Neuronal stem cell (in vitro differentiated cells): ENCODE measurements around the gene MED13L.

Source experiments
- DNase-seq: peaks from one replicate; pipeline ENCODE4 v3.0.0-alpha.2; 2013; ENCODE audit warnings: low spot score
- H2AFZ ChIP-seq: one replicate; pipeline ENCODE4 v1.6.1; 2013; ENCODE audit warnings: mild to moderate bottlenecking, low read length, inconsistent platforms
- H2AK5ac ChIP-seq: 2 replicates; pipeline ENCODE4 v1.6.1; 2013; ENCODE audit warnings: low read depth, mild to moderate bottlenecking, inconsistent platforms, low read length, moderate library complexity, mixed read lengths
- H2BK120ac ChIP-seq: 2 replicates; pipeline ENCODE4 v1.6.1; 2013; ENCODE audit warnings: low read depth, mild to moderate bottlenecking, inconsistent platforms, low read length, moderate library complexity, mixed read lengths
- H2BK12ac ChIP-seq: one replicate; pipeline ENCODE4 v1.6.1; 2013; ENCODE audit warnings: low read length, inconsistent platforms
- H2BK15ac ChIP-seq: 2 replicates; pipeline ENCODE4 v1.6.1; 2013; ENCODE audit warnings: mild to moderate bottlenecking, low read length, inconsistent platforms, mixed read lengths
- H2BK5ac ChIP-seq: one replicate; pipeline ENCODE4 v1.6.1; 2013; ENCODE audit warnings: inconsistent platforms, mild to moderate bottlenecking, low read length, moderate library complexity
- H3K14ac ChIP-seq: one replicate; pipeline ENCODE4 v1.6.1; 2013; ENCODE audit warnings: low read length, inconsistent platforms
- H3K18ac ChIP-seq: 2 replicates; pipeline ENCODE4 v1.6.1; 2013; ENCODE audit warnings: low read length, inconsistent platforms
- H3K23ac ChIP-seq: 2 replicates; pipeline ENCODE4 v1.6.1; 2013; ENCODE audit warnings: low read depth, mild to moderate bottlenecking, mixed read lengths, low read length, inconsistent platforms; ENCODE audit not compliant: poor library complexity
- H3K27ac ChIP-seq: replicated peaks from 3 replicates; pipeline ENCODE4 v1.5.1; 2013; ENCODE audit warnings: low read length, inconsistent platforms
- H3K27me3 ChIP-seq, 3 experiments: 2 replicates each; pipeline ENCODE4 v1.6.1; 2013; ENCODE audit warnings: low read length in 3 of 3, mild to moderate bottlenecking in 2 of 3, inconsistent platforms in 1 of 3, low read depth in 1 of 3, mixed read lengths in 1 of 3, moderate library complexity in 1 of 3; ENCODE audit not compliant: control insufficient read depth in 3 of 3, insufficient read depth in 3 of 3
- H3K36me3 ChIP-seq, 2 donors: replicated peaks in 1 of 2; 2 replicates each; pipeline ENCODE4 v1.6.1; 2013; ENCODE audit warnings: low read length in 2 of 2; ENCODE audit not compliant: control insufficient read depth in 2 of 2, insufficient read depth in 2 of 2
- H3K4ac ChIP-seq: 2 replicates; pipeline ENCODE4 v1.6.1; 2013; ENCODE audit warnings: inconsistent platforms, mild to moderate bottlenecking, low read length, moderate library complexity
- H3K4me1 ChIP-seq, 2 donors: 1 replicate in 1 of 2; 2 replicates in 1 of 2; pipeline ENCODE4 v1.6.1; 2013; ENCODE audit warnings: low read length in 2 of 2, low read depth in 1 of 2; ENCODE audit not compliant: control insufficient read depth in 2 of 2, insufficient read depth in 1 of 2
- H3K4me2 ChIP-seq: one replicate; pipeline ENCODE4 v1.6.1; 2013; ENCODE audit warnings: mild to moderate bottlenecking, low read length, inconsistent platforms; ENCODE audit not compliant: insufficient read depth, poor library complexity, severe bottlenecking
- H3K4me3 ChIP-seq, 2 donors: 2 replicates each; pipeline ENCODE4 v1.5.1; 2013; ENCODE audit warnings: low read length in 2 of 2, mild to moderate bottlenecking in 2 of 2, inconsistent platforms in 1 of 2, moderate library complexity in 1 of 2
- H3K79me1 ChIP-seq: one replicate; pipeline ENCODE4 v1.6.1; 2013; ENCODE audit warnings: low read depth, mild to moderate bottlenecking, inconsistent platforms, low read length, moderate library complexity
- H3K9ac ChIP-seq: one replicate; pipeline ENCODE4 v1.6.1; 2013; ENCODE audit warnings: mild to moderate bottlenecking, low read depth, low read length, inconsistent platforms; ENCODE audit not compliant: poor library complexity
- H3K9me3 ChIP-seq, 2 donors: replicated peaks in 1 of 2; 2 replicates each; pipeline versions ENCODE3 to v1.6.1; 2013; ENCODE audit warnings: low read length in 2 of 2, mild to moderate bottlenecking in 2 of 2, inconsistent platforms in 1 of 2, low read depth in 1 of 2, mixed read lengths in 1 of 2, moderate library complexity in 1 of 2; ENCODE audit not compliant: control insufficient read depth in 2 of 2, insufficient read depth in 1 of 2
- H4K8ac ChIP-seq: one replicate; pipeline ENCODE4 v1.6.1; 2013; ENCODE audit warnings: low read depth, mild to moderate bottlenecking, inconsistent platforms, low read length, moderate library complexity
- H4K91ac ChIP-seq: one replicate; pipeline ENCODE4 v1.6.1; 2013; ENCODE audit warnings: low read length, low read depth, mild to moderate bottlenecking, inconsistent platforms; ENCODE audit not compliant: poor library complexity
- WGBS, 2 donors: extraction: QIAGEN DNeasy Blood & Tissue Kit; methylation state at CpG; one replicate each; pipeline ENCODE4 v1.1.7; 2013; ENCODE audit warnings: missing lambda C conversion rate in 2 of 2, mixed read lengths in 1 of 2; ENCODE audit not compliant: insufficient read length in 2 of 2, insufficient replicate concordance in 1 of 2; ENCODE audit errors: extremely low coverage in 2 of 2; 5-methylcytosine and 5-hydroxymethylcytosine counted together

MED13L gene

GRCh38 chr12:116265351-116266147, 11.9 kb downstream of the MED13L start:
- WGBS, 2 donors: no CpG with 5 or more reads among the region's 7 CpGs
- no peak overlapping the region for H2BK5ac ChIP-seq
- no peak overlapping the region for H3K14ac ChIP-seq
- H3K4me2 ChIP-seq: no peak overlapping the region
- H2BK15ac ChIP-seq: no peak overlapping the region
- H3K9me3 ChIP-seq: no peaks in the 10 kb centered on the region
- no peaks in the 10 kb centered on the region for H3K36me3 ChIP-seq
- H2AFZ ChIP-seq: no peak overlapping the region
- no peak for DNase-seq
- H3K27me3 ChIP-seq: no peaks in the 10 kb centered on the region
- H3K18ac ChIP-seq: no peak overlapping the region
- no peak overlapping the region for H4K91ac ChIP-seq
- H4K8ac ChIP-seq: no peak overlapping the region
- H3K9ac ChIP-seq: no peak overlapping the region
- H3K4me3 ChIP-seq: no peak overlapping the region
- no peak overlapping the region for H3K27ac ChIP-seq
- H3K79me1 ChIP-seq: peaks cover 4% of the 10 kb centered on the region
- no peak overlapping the region for H3K23ac ChIP-seq
- H3K4me1 ChIP-seq: peaks cover 3 to 18% of the 10 kb centered on the region in 2 donors
- H2BK12ac ChIP-seq: no peak overlapping the region
- no peak overlapping the region for H3K4ac ChIP-seq
- H2AK5ac ChIP-seq: no peak overlapping the region
- no peak overlapping the region for H2BK120ac ChIP-seq

- Histone ChIP-seq H2AFZ (no peak overlapping the region), H3K4ac (no peak overlapping the region), H4K8ac (no peak overlapping the region), H2BK120ac (no peak overlapping the region), H2BK5ac (no peak overlapping the region), H4K91ac (no peak overlapping the region), H3K79me1 (peaks cover 4% of the 10 kb centered on the region), H3K4me2 (no peak overlapping the region), H2AK5ac (no peak overlapping the region), H3K9ac (no peak overlapping the region), H3K27ac (no peak overlapping the region), H3K4me3 (no peak overlapping the region), H2BK12ac (no peak overlapping the region), H3K9me3 (no peaks in the 10 kb centered on the region), H2BK15ac (no peak overlapping the region), H3K4me1 (peaks cover 3 to 21% of the 10 kb centered on the region in 2 donors), H3K36me3 (no peaks in the 10 kb centered on the region), H3K27me3 (no peaks in the 10 kb centered on the region), H3K14ac (no peak overlapping the region), H3K18ac (no peak overlapping the region), H3K23ac (no peak overlapping the region)
- WGBS, 2 donors: no CpG with 5 or more reads among the region's 2 CpGs
- DNase-seq: no peak
Observed at GRCh38 chr12:116264525-116265070, 12.9 kb downstream of the MED13L start.

GRCh38 chr12:116263844-116264243, 13.6 kb downstream of the MED13L start:
- Histone ChIP-seq H3K4me1 (peaks cover 3 to 21% of the 10 kb centered on the region in 2 donors), H2BK15ac (no peak overlapping the region), H2AK5ac (no peak overlapping the region), H2BK5ac (no peak overlapping the region), H4K91ac (no peak overlapping the region), H3K23ac (no peak overlapping the region), H3K9ac (no peak overlapping the region), H3K27ac (no peak overlapping the region), H2BK120ac (no peak overlapping the region), H3K36me3 (no peaks in the 10 kb centered on the region), H3K14ac (no peak overlapping the region), H3K27me3 (no peaks in the 10 kb centered on the region), H3K18ac (no peak overlapping the region), H3K79me1 (peaks cover 4% of the 10 kb centered on the region), H3K9me3 (no peaks in the 10 kb centered on the region), H3K4me3 (no peak overlapping the region), H3K4me2 (no peak overlapping the region), H2AFZ (no peak overlapping the region), H4K8ac (no peak overlapping the region), H3K4ac (no peak overlapping the region), H2BK12ac (no peak overlapping the region)
- WGBS, 2 donors: no CpG with 5 or more reads among the region's 2 CpGs
- DNase-seq: no peak

- Histone ChIP-seq H3K4me2 (no peak overlapping the region), H3K23ac (no peak overlapping the region), H3K4me3 (no peak overlapping the region), H3K27me3 (no peaks in the 10 kb centered on the region), H3K4me1 (peaks cover 3 to 21% of the 10 kb centered on the region in 2 donors), H3K18ac (no peak overlapping the region), H2BK5ac (no peak overlapping the region), H2BK120ac (no peak overlapping the region), H3K79me1 (peaks cover 4% of the 10 kb centered on the region), H4K91ac (no peak overlapping the region), H2AFZ (no peak overlapping the region), H2BK12ac (no peak overlapping the region), H4K8ac (no peak overlapping the region), H3K27ac (no peak overlapping the region), H3K9me3 (no peaks in the 10 kb centered on the region), H3K14ac (no peak overlapping the region), H3K9ac (no peak overlapping the region), H2BK15ac (no peak overlapping the region), H3K36me3 (no peaks in the 10 kb centered on the region), H2AK5ac (no peak overlapping the region), H3K4ac (no peak overlapping the region)
- no CpG with 5 or more reads among the region's 1 CpG for whole genome bisulfite sequencing, 2 donors
- no peak for DNase-seq
Observed at GRCh38 chr12:116263431-116263830, 14.1 kb downstream of the MED13L start.
